ENCODE measurements around the gene LRMDA. TPM values are rescaled to one million over a fixed set of nuclear protein-coding genes. Genes with fewer than 3 reads are reported as not detected.

LRMDA gene
- total and polyA plus RNA-seq, 2 of the 8 experiments (the other 6 are each of a cell fraction or from before 2014, with no cell fraction given), result 0.86 to 2.8 TPM

DNA sequence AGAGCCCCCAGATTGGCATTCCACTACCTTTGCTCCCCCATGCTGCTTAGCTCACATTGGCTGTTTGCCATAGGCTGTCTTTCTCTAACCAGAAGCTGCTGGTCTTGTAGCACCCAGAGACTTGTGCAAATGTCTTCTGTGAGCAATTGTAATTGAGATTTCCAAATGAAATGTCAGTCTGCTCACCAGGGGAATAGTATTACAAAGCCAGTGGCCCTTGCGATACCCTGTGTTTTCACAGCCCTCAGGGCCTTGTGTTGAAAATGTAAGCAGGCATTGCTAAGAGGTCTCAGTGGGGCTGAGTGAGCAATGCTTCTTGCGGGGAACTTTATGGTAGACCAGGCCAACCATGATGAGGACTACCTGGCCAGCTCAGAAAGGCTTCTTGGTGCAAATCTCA is 746.5 kb downstream of the LRMDA start (continued):
- TF ChIP-seq, protein P1, sequence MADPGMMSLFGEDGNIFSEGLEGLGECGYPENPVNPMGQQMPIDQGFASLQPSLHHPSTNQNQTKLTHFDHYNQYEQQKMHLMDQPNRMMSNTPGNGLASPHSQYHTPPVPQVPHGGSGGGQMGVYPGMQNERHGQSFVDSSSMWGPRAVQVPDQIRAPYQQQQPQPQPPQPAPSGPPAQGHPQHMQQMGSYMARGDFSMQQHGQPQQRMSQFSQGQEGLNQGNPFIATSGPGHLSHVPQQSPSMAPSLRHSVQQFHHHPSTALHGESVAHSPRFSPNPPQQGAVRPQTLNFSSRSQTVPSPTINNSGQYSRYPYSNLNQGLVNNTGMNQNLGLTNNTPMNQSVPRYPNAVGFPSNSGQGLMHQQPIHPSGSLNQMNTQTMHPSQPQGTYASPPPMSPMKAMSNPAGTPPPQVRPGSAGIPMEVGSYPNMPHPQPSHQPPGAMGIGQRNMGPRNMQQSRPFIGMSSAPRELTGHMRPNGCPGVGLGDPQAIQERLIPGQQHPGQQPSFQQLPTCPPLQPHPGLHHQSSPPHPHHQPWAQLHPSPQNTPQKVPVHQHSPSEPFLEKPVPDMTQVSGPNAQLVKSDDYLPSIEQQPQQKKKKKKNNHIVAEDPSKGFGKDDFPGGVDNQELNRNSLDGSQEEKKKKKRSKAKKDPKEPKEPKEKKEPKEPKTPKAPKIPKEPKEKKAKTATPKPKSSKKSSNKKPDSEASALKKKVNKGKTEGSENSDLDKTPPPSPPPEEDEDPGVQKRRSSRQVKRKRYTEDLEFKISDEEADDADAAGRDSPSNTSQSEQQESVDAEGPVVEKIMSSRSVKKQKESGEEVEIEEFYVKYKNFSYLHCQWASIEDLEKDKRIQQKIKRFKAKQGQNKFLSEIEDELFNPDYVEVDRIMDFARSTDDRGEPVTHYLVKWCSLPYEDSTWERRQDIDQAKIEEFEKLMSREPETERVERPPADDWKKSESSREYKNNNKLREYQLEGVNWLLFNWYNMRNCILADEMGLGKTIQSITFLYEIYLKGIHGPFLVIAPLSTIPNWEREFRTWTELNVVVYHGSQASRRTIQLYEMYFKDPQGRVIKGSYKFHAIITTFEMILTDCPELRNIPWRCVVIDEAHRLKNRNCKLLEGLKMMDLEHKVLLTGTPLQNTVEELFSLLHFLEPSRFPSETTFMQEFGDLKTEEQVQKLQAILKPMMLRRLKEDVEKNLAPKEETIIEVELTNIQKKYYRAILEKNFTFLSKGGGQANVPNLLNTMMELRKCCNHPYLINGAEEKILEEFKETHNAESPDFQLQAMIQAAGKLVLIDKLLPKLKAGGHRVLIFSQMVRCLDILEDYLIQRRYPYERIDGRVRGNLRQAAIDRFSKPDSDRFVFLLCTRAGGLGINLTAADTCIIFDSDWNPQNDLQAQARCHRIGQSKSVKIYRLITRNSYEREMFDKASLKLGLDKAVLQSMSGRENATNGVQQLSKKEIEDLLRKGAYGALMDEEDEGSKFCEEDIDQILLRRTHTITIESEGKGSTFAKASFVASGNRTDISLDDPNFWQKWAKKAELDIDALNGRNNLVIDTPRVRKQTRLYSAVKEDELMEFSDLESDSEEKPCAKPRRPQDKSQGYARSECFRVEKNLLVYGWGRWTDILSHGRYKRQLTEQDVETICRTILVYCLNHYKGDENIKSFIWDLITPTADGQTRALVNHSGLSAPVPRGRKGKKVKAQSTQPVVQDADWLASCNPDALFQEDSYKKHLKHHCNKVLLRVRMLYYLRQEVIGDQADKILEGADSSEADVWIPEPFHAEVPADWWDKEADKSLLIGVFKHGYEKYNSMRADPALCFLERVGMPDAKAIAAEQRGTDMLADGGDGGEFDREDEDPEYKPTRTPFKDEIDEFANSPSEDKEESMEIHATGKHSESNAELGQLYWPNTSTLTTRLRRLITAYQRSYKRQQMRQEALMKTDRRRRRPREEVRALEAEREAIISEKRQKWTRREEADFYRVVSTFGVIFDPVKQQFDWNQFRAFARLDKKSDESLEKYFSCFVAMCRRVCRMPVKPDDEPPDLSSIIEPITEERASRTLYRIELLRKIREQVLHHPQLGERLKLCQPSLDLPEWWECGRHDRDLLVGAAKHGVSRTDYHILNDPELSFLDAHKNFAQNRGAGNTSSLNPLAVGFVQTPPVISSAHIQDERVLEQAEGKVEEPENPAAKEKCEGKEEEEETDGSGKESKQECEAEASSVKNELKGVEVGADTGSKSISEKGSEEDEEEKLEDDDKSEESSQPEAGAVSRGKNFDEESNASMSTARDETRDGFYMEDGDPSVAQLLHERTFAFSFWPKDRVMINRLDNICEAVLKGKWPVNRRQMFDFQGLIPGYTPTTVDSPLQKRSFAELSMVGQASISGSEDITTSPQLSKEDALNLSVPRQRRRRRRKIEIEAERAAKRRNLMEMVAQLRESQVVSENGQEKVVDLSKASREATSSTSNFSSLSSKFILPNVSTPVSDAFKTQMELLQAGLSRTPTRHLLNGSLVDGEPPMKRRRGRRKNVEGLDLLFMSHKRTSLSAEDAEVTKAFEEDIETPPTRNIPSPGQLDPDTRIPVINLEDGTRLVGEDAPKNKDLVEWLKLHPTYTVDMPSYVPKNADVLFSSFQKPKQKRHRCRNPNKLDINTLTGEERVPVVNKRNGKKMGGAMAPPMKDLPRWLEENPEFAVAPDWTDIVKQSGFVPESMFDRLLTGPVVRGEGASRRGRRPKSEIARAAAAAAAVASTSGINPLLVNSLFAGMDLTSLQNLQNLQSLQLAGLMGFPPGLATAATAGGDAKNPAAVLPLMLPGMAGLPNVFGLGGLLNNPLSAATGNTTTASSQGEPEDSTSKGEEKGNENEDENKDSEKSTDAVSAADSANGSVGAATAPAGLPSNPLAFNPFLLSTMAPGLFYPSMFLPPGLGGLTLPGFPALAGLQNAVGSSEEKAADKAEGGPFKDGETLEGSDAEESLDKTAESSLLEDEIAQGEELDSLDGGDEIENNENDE (IDR thresholded peaks at IDR 0.05; ENCODE audit: insufficient replicate concordance, low read length), result no peak
- TF ChIP-seq ASH2L (IDR thresholded peaks at IDR 0.05; ENCODE audit: low read length) (no peak), CTBP2 (IDR thresholded peaks at IDR 0.05; ENCODE audit: borderline replicate concordance, insufficient read depth, insufficient read length, low read length) (no peak), BRCA1 (IDR thresholded peaks at IDR 0.05; ENCODE audit: low read depth, low read length) (no peak), POU5F1 (IDR thresholded peaks at IDR 0.05; ENCODE audit: low read depth, low read length) (no peak), ZNF274 (IDR thresholded peaks at IDR 0.05; ENCODE audit: borderline replicate concordance, extremely low read depth, low read length) (no peak), SIRT6 (IDR thresholded peaks at IDR 0.05; ENCODE audit: low read length) (no peak), JUN (IDR thresholded peaks at IDR 0.05; ENCODE audit: low read depth, low read length) (no peak), TEAD4 (IDR thresholded peaks at IDR 0.05; ENCODE audit: low read depth, low read length) (no peak), MAFK (IDR thresholded peaks at IDR 0.05; ENCODE audit: low read depth, low read length) (no peak), SRF (IDR thresholded peaks at IDR 0.05; ENCODE audit: low read depth, low read length) (no peak), TAF1 (IDR thresholded peaks at IDR 0.05; ENCODE audit: low read depth, low read length) (no peak), SIN3A (conservative IDR thresholded peaks at IDR 0.05 in 1 of 2, IDR thresholded peaks at IDR 0.05 in 1 of 2; ENCODE audit: low read depth in 1 of 2, low read length in 2 of 2) (no peak)
